ENCODE data around the gene GRIK5.

DNA sequence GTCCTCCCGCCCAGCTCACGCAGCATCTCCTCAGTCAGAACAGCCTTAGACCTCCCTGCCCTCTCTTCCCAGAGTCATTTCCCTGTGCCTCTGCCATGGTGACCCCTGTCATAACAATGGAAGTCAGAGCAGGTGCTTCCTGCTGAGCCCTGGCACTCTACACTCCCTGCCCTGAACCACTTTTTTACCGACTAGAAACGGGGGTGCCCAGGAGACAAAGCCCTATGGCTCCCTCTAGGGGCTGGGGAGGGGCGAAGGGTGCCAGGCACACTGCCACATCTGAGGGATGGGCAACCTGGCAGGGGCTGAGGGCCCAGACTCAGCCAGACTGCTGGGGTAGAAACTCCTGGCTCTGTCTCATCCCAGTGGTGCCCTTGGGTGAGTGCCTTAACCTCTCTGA lies 22.3 kb upstream of the GRIK5 start:
- TF ChIP-seq, protein P1, sequence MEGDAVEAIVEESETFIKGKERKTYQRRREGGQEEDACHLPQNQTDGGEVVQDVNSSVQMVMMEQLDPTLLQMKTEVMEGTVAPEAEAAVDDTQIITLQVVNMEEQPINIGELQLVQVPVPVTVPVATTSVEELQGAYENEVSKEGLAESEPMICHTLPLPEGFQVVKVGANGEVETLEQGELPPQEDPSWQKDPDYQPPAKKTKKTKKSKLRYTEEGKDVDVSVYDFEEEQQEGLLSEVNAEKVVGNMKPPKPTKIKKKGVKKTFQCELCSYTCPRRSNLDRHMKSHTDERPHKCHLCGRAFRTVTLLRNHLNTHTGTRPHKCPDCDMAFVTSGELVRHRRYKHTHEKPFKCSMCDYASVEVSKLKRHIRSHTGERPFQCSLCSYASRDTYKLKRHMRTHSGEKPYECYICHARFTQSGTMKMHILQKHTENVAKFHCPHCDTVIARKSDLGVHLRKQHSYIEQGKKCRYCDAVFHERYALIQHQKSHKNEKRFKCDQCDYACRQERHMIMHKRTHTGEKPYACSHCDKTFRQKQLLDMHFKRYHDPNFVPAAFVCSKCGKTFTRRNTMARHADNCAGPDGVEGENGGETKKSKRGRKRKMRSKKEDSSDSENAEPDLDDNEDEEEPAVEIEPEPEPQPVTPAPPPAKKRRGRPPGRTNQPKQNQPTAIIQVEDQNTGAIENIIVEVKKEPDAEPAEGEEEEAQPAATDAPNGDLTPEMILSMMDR (conservative IDR thresholded peaks at IDR 0.05; ENCODE audit: low read length), result peak; percentile 77
- no peak for TF ChIP-seq EZH2phosphoT487 (IDR thresholded peaks at IDR 0.05; ENCODE audit: borderline replicate concordance, low read depth, low read length)

Data from OCI-LY7 (cell line).